ENCODE measurements around the gene GPRC6A.
A peak's percentile ranks its signal among the peaks of the same experiment; 100 is the strongest.

The GPRC6A gene

DNA sequence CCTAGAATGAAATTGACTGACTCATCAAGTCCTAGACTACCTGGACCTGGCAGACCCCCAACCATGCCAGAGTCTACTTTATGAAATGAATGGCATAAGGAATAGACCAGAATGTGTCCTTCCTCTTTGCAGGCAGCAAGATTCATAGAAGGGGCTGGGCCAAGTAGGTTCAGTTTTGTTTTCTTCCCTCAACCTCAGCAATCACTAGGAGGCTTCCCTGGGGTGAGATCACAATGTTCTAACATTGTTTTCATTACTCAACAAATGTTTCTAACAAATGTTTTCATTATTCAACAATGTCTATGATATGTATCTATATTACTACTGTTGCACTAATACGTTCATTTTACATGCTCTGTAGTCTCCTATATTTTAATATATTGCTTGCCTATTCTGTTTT lies 55.0 kb downstream of the GPRC6A start:
- DNase-seq = no peak

- no peak for DNase-seq
Observed at GRCh38 chr6:116772450-116772849, 56.4 kb downstream of the GPRC6A start.

- DNase-seq = no peak
Observed at GRCh38 chr6:116767715-116768114, 61.2 kb downstream of the GPRC6A start.

DNA sequence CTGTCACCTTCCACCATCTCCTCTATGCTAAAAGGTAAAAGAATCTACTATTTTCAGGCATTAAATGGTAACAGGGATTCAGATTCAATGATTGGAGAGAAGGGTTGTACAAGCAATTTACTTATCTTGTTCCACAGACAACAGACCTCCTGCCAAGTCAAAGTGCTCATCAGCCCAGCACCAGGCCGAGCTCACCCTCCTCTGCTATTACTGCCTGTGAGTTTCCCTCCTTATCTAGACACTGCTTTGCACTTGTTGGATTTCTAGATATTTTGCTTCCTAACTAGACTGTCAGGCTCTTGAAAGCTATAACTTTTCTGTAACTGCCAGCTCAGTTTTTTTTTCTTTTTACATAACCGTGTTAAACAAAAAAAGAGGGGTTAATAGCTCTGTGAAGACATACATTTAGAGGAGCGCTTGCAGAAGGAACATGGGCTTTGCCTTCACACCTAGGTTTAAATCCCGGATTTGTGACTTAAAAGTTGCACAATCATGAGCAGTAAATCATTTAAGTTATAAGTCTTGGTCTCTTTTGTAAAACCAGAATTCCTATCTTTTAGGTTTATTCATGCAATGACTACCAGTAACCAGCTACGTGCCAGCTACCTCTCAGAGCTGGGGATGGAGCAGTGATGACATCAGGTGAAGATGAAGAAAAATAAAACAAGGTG lies 62.2 kb downstream of the GPRC6A start:
- DNase-seq = no peak

DNA sequence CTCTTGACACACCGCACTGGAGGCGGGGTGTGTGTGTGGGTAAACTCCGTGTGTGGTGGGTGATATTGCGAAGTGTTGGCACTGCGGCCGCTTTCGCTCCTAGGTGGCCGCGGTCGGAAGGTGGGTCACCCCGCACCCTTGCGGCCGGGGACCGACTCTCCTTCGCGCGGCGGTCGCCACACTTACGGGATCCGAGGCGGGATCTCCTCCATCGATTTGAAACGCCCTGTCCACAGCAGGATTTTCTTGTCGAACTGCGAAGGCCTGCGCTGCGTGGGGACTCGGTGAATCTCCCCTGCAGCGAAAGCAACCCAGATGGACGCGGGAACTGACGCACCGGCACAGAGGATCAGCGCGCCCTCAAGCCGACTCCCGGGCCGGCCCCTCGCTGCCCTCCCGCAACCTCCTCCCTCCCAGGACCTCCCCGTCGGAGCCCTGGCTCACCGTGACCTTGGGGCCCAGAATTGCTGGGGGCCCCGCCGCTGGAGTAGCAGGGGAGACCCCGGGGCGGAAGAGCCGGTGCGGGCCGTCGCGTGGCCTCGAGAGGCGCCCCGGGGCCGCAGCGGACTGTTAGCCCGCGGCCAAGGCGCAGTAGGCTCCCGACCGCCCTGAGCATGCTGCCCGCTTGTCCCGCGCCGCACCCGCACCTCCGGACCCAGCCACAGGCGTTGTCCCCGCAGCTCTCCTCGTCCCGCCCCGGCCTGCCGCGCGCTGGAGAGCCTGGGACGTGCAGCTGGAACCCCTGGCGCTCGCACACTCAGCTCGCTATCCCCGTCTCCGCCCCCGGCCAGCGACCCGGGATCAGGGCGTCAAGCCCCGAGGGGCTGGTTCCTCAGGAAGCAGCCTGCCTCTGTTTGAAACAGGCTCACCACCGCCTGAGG lies 63.7 kb downstream of the GPRC6A start, which contains the start of gene FAM162B:
Gene FAM162B, minus strand, starts transcription at position 759 of the 881 bp plus-strand sequence. Its CDS starts 143 bp downstream, at position 616.
- peak; percentile 14 for DNase-seq

DNA sequence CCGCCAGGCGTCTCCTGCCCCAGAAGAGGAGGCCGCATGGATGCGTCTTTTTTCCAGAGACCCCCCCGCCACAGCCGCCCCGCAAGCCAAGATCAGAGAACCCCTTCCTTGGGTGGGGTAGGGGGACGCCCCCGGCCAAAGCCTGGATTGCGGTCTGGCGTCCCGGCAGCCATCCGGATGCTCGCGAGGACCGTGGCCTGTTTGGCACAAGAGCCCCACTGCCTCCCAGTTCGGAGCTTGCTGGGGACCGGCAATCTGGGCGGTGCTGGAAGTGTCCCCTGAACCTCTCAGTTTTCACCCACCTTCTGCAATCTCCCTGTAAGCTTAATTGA lies 64.3 kb downstream of the GPRC6A start:
- no peak for DNase-seq

DNA sequence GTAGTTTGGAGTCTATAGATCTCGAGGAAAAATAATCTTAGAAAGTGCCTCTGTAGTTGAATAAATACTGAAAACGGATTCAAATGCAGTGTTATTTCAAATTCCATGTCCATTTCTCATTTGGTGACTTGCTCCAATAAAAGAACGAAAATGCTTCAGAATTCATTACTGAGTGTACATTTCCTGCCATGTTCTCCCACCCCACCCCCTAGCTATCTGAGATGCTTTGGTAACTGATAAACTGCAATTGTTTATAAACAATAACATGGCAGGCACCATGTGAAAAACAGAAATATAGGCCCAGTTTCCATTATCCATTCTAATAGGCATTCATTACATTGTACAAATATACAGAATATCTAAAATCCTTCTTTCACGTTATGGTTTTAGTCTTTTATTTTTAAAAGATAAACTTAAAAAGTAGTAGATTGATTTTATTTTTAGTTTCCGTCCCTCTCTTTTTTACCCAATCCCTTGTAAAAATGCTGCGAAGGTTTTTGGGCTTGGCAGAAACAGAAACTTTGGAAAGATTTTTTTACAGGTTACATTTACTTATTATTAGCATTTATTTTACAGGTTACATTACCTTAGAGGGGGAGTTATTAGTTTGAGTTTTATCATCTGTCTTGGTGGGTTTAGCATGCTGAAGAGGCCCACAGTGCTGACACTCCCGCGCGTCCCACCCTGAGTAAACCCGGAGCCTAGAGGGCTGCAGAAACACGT lies 64.8 kb downstream of the GPRC6A start:
- no peak for DNase-seq

DNA sequence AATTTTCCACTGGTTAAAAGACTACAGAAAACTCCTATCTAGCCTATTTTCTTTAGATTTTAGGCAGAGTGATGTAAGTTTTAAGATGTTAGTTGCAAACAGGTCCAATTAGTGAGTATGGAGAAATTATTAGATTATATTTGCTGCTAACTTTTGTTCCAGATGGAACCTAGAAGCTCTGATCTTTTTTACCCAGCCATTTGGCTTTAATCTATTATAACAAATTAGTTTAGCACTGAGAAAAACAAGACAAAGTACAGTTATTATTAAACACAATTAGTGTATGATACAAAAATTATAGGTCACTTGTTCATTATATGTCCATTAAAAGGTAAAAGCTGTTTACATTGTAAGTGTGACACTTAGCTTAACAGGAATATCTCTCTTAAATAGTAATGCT lies 65.8 kb downstream of the GPRC6A start:
- DNase-seq = no peak

DNA sequence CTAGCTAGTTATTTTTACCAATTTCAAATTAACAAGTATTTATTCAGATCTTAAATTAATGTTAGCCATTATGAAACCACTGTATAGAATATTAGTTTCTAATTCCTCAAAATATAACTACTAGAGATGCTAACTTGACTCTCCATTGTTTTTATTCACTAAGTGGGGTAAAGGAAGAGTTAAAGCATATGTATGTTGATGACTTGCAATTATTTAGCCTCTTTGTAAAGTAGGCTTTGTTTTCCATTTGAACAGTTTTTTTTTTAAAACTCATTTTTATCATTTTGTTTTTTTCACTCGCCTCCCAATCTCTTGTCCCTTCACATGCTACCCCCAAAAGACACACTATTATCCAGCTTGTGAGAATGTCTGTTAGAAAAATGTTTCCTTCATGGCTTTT lies 66.6 kb downstream of the GPRC6A start:
- no peak for DNase-seq

- DNase-seq = no peak
Observed at GRCh38 chr6:116761779-116762178, 67.1 kb downstream of the GPRC6A start.

DNA sequence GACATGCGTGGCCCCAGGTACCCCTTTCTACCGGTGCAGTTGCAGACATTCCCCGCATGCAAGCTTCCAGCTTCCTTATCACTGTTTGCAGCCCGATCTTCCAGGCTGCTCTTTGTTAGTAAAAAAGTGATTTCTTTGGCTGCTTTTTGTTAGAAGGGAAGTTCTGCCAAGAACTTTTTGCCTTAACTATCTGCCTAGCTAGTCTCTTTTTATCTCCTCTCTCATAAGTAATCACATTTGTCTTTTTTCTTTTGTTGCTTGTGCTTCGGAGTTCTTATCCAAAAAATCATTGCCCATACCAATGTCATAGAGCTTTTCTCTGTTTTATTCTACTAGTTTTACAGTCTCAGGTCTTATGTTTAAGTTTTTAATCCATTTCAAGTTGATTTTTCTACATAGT lies 83.7 kb downstream of the GPRC6A start:
- no peak for DNase-seq
